GM23338 (cell line): Measurements from ENCODE around the gene SLC25A36. TPM values are rescaled to one million over a fixed set of nuclear protein-coding genes. Genes with fewer than 3 reads are reported as not detected.
A peak's percentile ranks its signal among the peaks of the same experiment; 100 is the strongest.

ENCODE experiments used
- ATAC-seq: fragments of 200-7000 bp; cut with Tn5 transposase; 3 replicates; pipeline ENCODE4 v1.9.1; 2020
- DNase-seq: peaks from one replicate; pipeline ENCODE4 v3.0.0-alpha.2; 2015; ENCODE audit warnings: low spot score
- H2AFZ ChIP-seq: fragments of 200-600 bp; sonication (generic); 2 replicates; pipeline ENCODE4 v1.8.0; 2016; ENCODE audit warnings: antibody characterized with exemption, mild to moderate bottlenecking, moderate library complexity
- H3F3A ChIP-seq: fragments of 200-600 bp; sonication (generic); replicated peaks from 2 replicates; pipeline ENCODE4 v1.8.0; 2017; ENCODE audit warnings: antibody characterized with exemption, mixed run types, low read depth
- H3K27ac ChIP-seq: fragments of 200-600 bp; sonication (generic); 2 replicates; pipeline ENCODE4 v1.6.1; 2016; ENCODE audit warnings: low read depth
- H3K27me3 ChIP-seq: fragments of 200-600 bp; sonication (generic); 2 replicates; pipeline ENCODE4 v1.8.0; 2016; ENCODE audit warnings: mild to moderate bottlenecking, mixed run types, moderate library complexity; ENCODE audit not compliant: insufficient read depth
- H3K36me3 ChIP-seq: fragments of 200-600 bp; sonication (generic); 2 replicates; pipeline ENCODE4 v1.8.0; 2016; ENCODE audit warnings: mild to moderate bottlenecking; ENCODE audit not compliant: insufficient read depth
- H3K4me1 ChIP-seq: fragments of 200-600 bp; sonication (generic); 2 replicates; pipeline ENCODE4 v1.8.0; 2016; ENCODE audit warnings: mild to moderate bottlenecking, moderate library complexity; ENCODE audit not compliant: insufficient read depth
- H3K4me2 ChIP-seq: fragments of 200-600 bp; sonication (generic); 2 replicates; pipeline ENCODE4 v1.7.1; 2017; ENCODE audit warnings: mixed run types
- H3K4me3 ChIP-seq: fragments of 200-600 bp; sonication (generic); 2 replicates; pipeline ENCODE4 v1.6.1; 2016; ENCODE audit warnings: mixed run types
- H3K79me2 ChIP-seq: fragments of 200-600 bp; sonication (generic); replicated peaks from 2 replicates; pipeline ENCODE4 v1.8.0; 2017; ENCODE audit warnings: mild to moderate bottlenecking; ENCODE audit not compliant: insufficient read depth
- H3K9me2 ChIP-seq: fragments of 200-600 bp; sonication (generic); 2 replicates; pipeline ENCODE4 v1.8.0; 2017; ENCODE audit not compliant: insufficient read depth
- H4K20me1 ChIP-seq: fragments of 200-600 bp; sonication (generic); replicated peaks from 2 replicates; pipeline ENCODE4 v1.8.0; 2017; ENCODE audit warnings: mild to moderate bottlenecking; ENCODE audit not compliant: insufficient read depth
- H3K27ac Mint-ChIP-seq: 2 replicates; pipeline ENCODE4 v1.8.0; 2020; ENCODE audit warnings: inconsistent platforms, mild to moderate bottlenecking, moderate library complexity, mixed read lengths
- H3K27me3 Mint-ChIP-seq: 3 replicates; pipeline ENCODE4 v1.8.0; 2022; ENCODE audit warnings: low read depth, mild to moderate bottlenecking, moderate library complexity, mixed read lengths, inconsistent platforms; ENCODE audit not compliant: insufficient read depth, poor library complexity
- H3K36me3 Mint-ChIP-seq: 3 replicates; pipeline ENCODE4 v1.8.0; 2021; ENCODE audit warnings: low read depth, mild to moderate bottlenecking, inconsistent platforms, moderate library complexity, mixed read lengths
- H3K4me1 Mint-ChIP-seq: 3 replicates; pipeline ENCODE4 v1.8.0; 2020; ENCODE audit warnings: mild to moderate bottlenecking, inconsistent platforms, mixed read lengths
- H3K4me3 Mint-ChIP-seq: 3 replicates; pipeline ENCODE4 v1.8.0; 2021; ENCODE audit warnings: moderate library complexity, mild to moderate bottlenecking, inconsistent platforms, mixed read lengths
- H3K9me3 Mint-ChIP-seq: 3 replicates; pipeline ENCODE4 v1.8.0; 2020; ENCODE audit warnings: moderate library complexity, mild to moderate bottlenecking, inconsistent platforms, mixed read lengths
- CREB1 ChIP-seq: fragments of 250-450 bp; sonication (Bioruptor Pico); IDR thresholded peaks from 2 replicates; pipeline ENCODE4 v1.5.0; 2020; ENCODE audit warnings: low read depth, mild to moderate bottlenecking, moderate library complexity
- CTCF ChIP-seq, 2 experiments: fragments of 200-600 bp in 1 of 2; sonication (generic) in 1 of 2; conservative IDR thresholded peaks; 2 replicates each; pipeline versions ENCODE4 v1.5.1 to v1.6.1; 2016 to 2017; ENCODE audit warnings: antibody characterized with exemption in 2 of 2, low read depth in 2 of 2, mild to moderate bottlenecking in 2 of 2, moderate library complexity in 1 of 2
- ETS1 ChIP-seq: IDR thresholded peaks from 2 replicates; pipeline ENCODE4 v1.6.1; 2016; ENCODE audit warnings: antibody characterized with exemption
- EZH2phosphoT487 ChIP-seq: fragments of 200-600 bp; sonication (generic); IDR thresholded peaks from one replicate; pipeline ENCODE4 v1.8.1; 2018; ENCODE audit warnings: antibody characterized with exemption; ENCODE audit not compliant: unreplicated experiment
- JUNB ChIP-seq: IDR thresholded peaks from one replicate; pipeline ENCODE4 v1.6.1; 2016; ENCODE audit warnings: antibody characterized with exemption; ENCODE audit not compliant: unreplicated experiment
- REST ChIP-seq: IDR thresholded peaks from one replicate; pipeline ENCODE4 v1.6.1; 2018; ENCODE audit warnings: antibody characterized with exemption; ENCODE audit not compliant: unreplicated experiment
- ZNF114 ChIP-seq: fragments of 250-450 bp; sonication (Bioruptor Pico); IDR thresholded peaks from 2 replicates; pipeline ENCODE4 v1.5.0; 2020; ENCODE audit warnings: mild to moderate bottlenecking, moderate library complexity
- polyA plus RNA-seq: library from polyadenylated mRNA; unstranded; fragments of >200 nt; fragmentation: Nextera tagmentation; extraction: Ambion mirVana; gene quantifications from 2 replicates; pipeline ENCODE4 v1.2.1, GENCODE V29; 2016
- total RNA-seq: library from RNA; depleted of rRNA; stranded (reverse); fragments of >200 nt; shearing (Covaris generic); gene quantifications from 2 replicates; pipeline ENCODE4 v1.2.3, GENCODE V29; 2014

SLC25A36 gene
- total and polyA plus RNA-seq, 2 experiments from 2014 or later = 113 to 123 TPM

DNA sequence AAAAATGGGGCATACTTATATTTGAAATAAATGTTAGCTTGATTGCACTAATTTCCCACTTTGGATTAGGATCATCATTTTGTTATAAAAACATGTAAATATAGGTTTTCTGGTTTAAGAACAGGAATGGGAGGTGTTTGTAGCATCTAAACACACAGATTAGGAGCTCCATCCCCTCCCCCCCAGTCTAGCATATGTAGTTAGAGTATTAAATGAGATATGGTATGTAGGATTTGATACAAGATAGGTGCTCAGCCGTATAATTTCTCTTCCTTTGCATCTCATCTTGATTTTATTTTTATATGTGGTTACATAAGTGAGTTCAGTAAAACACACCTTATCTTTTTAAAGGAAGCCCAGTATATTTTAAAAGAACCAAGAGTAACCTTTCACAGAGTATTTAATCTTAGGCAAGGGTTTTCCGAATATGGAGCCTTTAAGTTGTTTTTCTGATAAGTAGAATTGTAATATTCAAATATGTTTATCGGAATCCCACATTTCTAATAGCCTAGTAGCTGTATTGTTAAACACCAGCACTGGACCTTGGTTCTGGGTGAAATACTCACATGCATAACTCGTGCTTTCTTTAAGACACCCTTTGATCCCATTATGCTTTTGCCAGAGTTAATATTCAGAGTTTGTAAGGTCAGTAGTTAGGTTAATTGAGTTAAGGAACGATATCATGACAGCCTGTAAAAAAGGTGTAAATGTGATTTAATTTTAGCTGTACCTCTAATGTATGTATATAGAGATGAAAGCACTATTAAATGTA is 2.3 kb downstream of the SLC25A36 start:
- Histone ChIP-seq H3K79me2 (peaks cover 69% of the 10 kb centered on the region), H3K4me1 (peaks cover 15% of the 10 kb centered on the region), H3K9me2 (no peaks in the 10 kb centered on the region), H3K36me3 (no peaks in the 10 kb centered on the region), H3K27me3 (no peaks in the 10 kb centered on the region), H3F3A (no peaks in the 10 kb centered on the region), H3K4me3 (peak overlapping the region; percentile 64), H3K4me2 (peak overlapping the region; percentile 81), H3K27ac (no peak overlapping the region), H4K20me1 (peaks cover 50% of the 10 kb centered on the region), H2AFZ (no peak overlapping the region)
- no peak for DNase-seq
- Mint-ChIP-seq H3K4me3 (peak overlapping the region; percentile 94), H3K27me3 (peaks cover 7% of the 10 kb centered on the region), H3K27ac (no peak overlapping the region; the same call in 1 of the 2 replicates), H3K9me3 (no peaks in the 10 kb centered on the region), H3K4me1 (peaks cover 21% of the 10 kb centered on the region), H3K36me3 (no peaks in the 10 kb centered on the region)
- no peak for ATAC-seq
- TF ChIP-seq CTCF (conservative IDR thresholded peaks at IDR 0.05; ENCODE audit: low read depth in 2 of 2) = no peak
- TF ChIP-seq ZNF114 (CRISPR knock-in tag) = no peak
- TF ChIP-seq JUNB = no peak
- no peak for TF ChIP-seq EZH2phosphoT487
- TF ChIP-seq REST = no peak

GRCh38 chr3:140948460-140949249 is 7.0 kb downstream of the SLC25A36 start:
- H3K4me1 ChIP-seq = peaks cover 28% of the 10 kb centered on the region
- H4K20me1 ChIP-seq = peaks cover 67% of the 10 kb centered on the region
- H3F3A ChIP-seq = no peaks in the 10 kb centered on the region
- Mint-ChIP-seq H3K4me3 (no peak overlapping the region), H3K27me3 (peaks cover 2% of the 10 kb centered on the region), H3K4me1 (peaks cover 46% of the 10 kb centered on the region), H3K27ac (peak overlapping the region; percentile 32; the same call in 1 of the 2 replicates), H3K9me3 (no peaks in the 10 kb centered on the region), H3K36me3 (no peaks in the 10 kb centered on the region; the same call in 2 of the 3 replicates)
- no peak overlapping the region for H3K4me3 ChIP-seq
- no peak overlapping the region for H2AFZ ChIP-seq
- H3K4me2 ChIP-seq = no peak overlapping the region
- no peaks in the 10 kb centered on the region for H3K36me3 ChIP-seq
- no peak overlapping the region for H3K27ac ChIP-seq
- peaks cover 100% of the 10 kb centered on the region for H3K79me2 ChIP-seq
- ATAC-seq (no peak), DNase-seq (no peak)
- no peaks in the 10 kb centered on the region for H3K27me3 ChIP-seq
- H3K9me2 ChIP-seq = no peaks in the 10 kb centered on the region
- TF ChIP-seq CTCF (conservative IDR thresholded peaks at IDR 0.05; ENCODE audit: low read depth in 2 of 2) (no peak), CREB1 (CRISPR knock-in tag) (no peak), ETS1 (no peak)
